Peyer's patch (tissue), 4 donors: ENCODE data around the gene CNR2. TPM values are rescaled to one million over a fixed set of nuclear protein-coding genes. Genes with fewer than 3 reads are reported as not detected.

Experiments
- DNase-seq, 3 donors: peaks; one replicate each; pipeline ENCODE4 v3.0.0-alpha.2; 2017 to 2019
- H3K27ac ChIP-seq, 4 donors: fragments of 200-600 bp; sonication (generic); one replicate each; pipeline ENCODE4 v1.5.1; 2016 to 2019
- H3K27me3 ChIP-seq, 2 donors: fragments of 200-600 bp; sonication (generic); one replicate each; pipeline ENCODE4 v1.5.1; 2019
- H3K36me3 ChIP-seq, 3 donors: fragments of 200-600 bp; sonication (generic); one replicate each; pipeline ENCODE4 v1.5.1; 2016 to 2019
- H3K4me1 ChIP-seq, 4 donors: fragments of 200-600 bp; sonication (generic); one replicate each; pipeline ENCODE4 v1.5.1; 2016 to 2019
- H3K4me3 ChIP-seq, 4 donors: fragments of 200-600 bp; sonication (generic); 1 replicate in 3 of 4; 2 replicates in 1 of 4; pipeline ENCODE4 v1.5.1; 2016 to 2019; ENCODE audit warnings: mild to moderate bottlenecking in 1 of 4
- H3K9me3 ChIP-seq, 4 donors: fragments of 200-600 bp; sonication (generic); one replicate each; pipeline ENCODE4 v1.5.1; 2016 to 2019; ENCODE audit warnings: mild to moderate bottlenecking in 1 of 4
- CTCF ChIP-seq, 6 experiments: fragments of 450-650 bp in 4 of 6; fragments of 200-600 bp in 2 of 6; sonication (generic) in 1 of 6; IDR thresholded peaks; one replicate each; pipeline ENCODE4 v1.5.1; 2017 to 2019; ENCODE audit warnings: antibody characterized with exemption in 6 of 6, mild to moderate bottlenecking in 3 of 6, moderate library complexity in 1 of 6
- POLR2A ChIP-seq, 2 donors: fragments of 450-650 bp; IDR thresholded peaks; one replicate each; pipeline ENCODE4 v1.5.1; 2017; ENCODE audit warnings: antibody characterized with exemption in 2 of 2, mild to moderate bottlenecking in 2 of 2, moderate library complexity in 2 of 2
- total RNA-seq, 4 donors: library from RNA; depleted of rRNA; stranded (reverse); fragments of >200 nt; gene quantifications; one replicate each; pipeline ENCODE4 v1.1.0, GENCODE V29; 2016

The CNR2 gene
- total RNA-seq, 4 donors from 2014 or later: 0.54 to 13.2 (median 0.66) TPM; not detected in 1

GRCh38 chr1:23957096-23957495, 43.9 kb upstream of the CNR2 start:
- TF ChIP-seq CTCF (IDR thresholded peaks at IDR 0.05) (no peak), POLR2A (IDR thresholded peaks at IDR 0.05) (no peak)

GRCh38 chr1:23953020-23953419, 39.9 kb upstream of the CNR2 start:
- TF ChIP-seq POLR2A (IDR thresholded peaks at IDR 0.05) (no peak), CTCF (IDR thresholded peaks at IDR 0.05) (no peak)
- H3K36me3 ChIP-seq: no peaks in the 10 kb centered on the region
- peaks cover 0 to 3% (median 0%) of the 10 kb centered on the region in 4 donors for H3K4me1 ChIP-seq
- H3K27ac ChIP-seq: no peak overlapping the region
- no peaks in the 10 kb centered on the region for H3K9me3 ChIP-seq
- no peak for DNase-seq
- no peaks in the 10 kb centered on the region for H3K27me3 ChIP-seq
- H3K4me3 ChIP-seq: no peak overlapping the region

More at GRCh38 chr1:23957096-23957495, 43.9 kb upstream of the CNR2 start:
- H3K9me3 ChIP-seq: no peaks in the 10 kb centered on the region
- no peaks in the 10 kb centered on the region for H3K27me3 ChIP-seq
- peak in 2 of 3 donors; percentile 57 to 62 for DNase-seq
- H3K27ac ChIP-seq: peak overlapping the region in 2 of 4 donors; percentile 14 to 40
- no peak overlapping the region for H3K4me3 ChIP-seq
- peaks cover 0 to 13% (median 7%) of the 10 kb centered on the region in 4 donors for H3K4me1 ChIP-seq
- no peaks in the 10 kb centered on the region for H3K36me3 ChIP-seq

GRCh38 chr1:23947366-23947765, 34.2 kb upstream of the CNR2 start:
- H3K27ac ChIP-seq: no peak overlapping the region
- H3K36me3 ChIP-seq: no peaks in the 10 kb centered on the region
- TF ChIP-seq CTCF (IDR thresholded peaks at IDR 0.05) (no peak), POLR2A (IDR thresholded peaks at IDR 0.05) (no peak)
- no peak overlapping the region for H3K4me3 ChIP-seq
- no peaks in the 10 kb centered on the region for H3K4me1 ChIP-seq
- no peak for DNase-seq
- H3K9me3 ChIP-seq: peaks cover 0 to 3% (median 0%) of the 10 kb centered on the region in 4 donors
- no peaks in the 10 kb centered on the region for H3K27me3 ChIP-seq

- no peaks in the 10 kb centered on the region for H3K27me3 ChIP-seq
- no peaks in the 10 kb centered on the region for H3K36me3 ChIP-seq
- no peak for DNase-seq
- no peak overlapping the region for H3K27ac ChIP-seq
- no peaks in the 10 kb centered on the region for H3K4me1 ChIP-seq
- H3K4me3 ChIP-seq: no peak overlapping the region
- no peak for TF ChIP-seq POLR2A (IDR thresholded peaks at IDR 0.05)
- H3K9me3 ChIP-seq: no peaks in the 10 kb centered on the region
These were observed 23.5 kb upstream of the CNR2 start for GRCh38 chr1:23936481-23937176.

GRCh38 chr1:23931491-23931880, 18.3 kb upstream of the CNR2 start:
- peak overlapping the region in 2 of 4 donors; percentile 58 to 62 for H3K27ac ChIP-seq
- TF ChIP-seq POLR2A (IDR thresholded peaks at IDR 0.05) (no peak), CTCF (IDR thresholded peaks at IDR 0.05) (no peak)

GRCh38 chr1:23930861-23931490, 17.8 kb upstream of the CNR2 start:
- Histone ChIP-seq H3K36me3 (no peaks in the 10 kb centered on the region), H3K9me3 (no peaks in the 10 kb centered on the region), H3K27ac (peak overlapping the region in 2 of 4 donors; percentile 59 to 62), H3K4me1 (no peaks in the 10 kb centered on the region), H3K27me3 (no peaks in the 10 kb centered on the region), H3K4me3 (no peak overlapping the region)
- no peak for TF ChIP-seq CTCF (IDR thresholded peaks at IDR 0.05)
- TF ChIP-seq POLR2A (IDR thresholded peaks at IDR 0.05): no peak
- DNase-seq: peak in 1 of 3 donors; percentile 39

More at GRCh38 chr1:23931491-23931880, 18.3 kb upstream of the CNR2 start:
- no peak overlapping the region for H3K4me3 ChIP-seq
- H3K27me3 ChIP-seq: no peaks in the 10 kb centered on the region
- DNase-seq: no peak
- H3K9me3 ChIP-seq: no peaks in the 10 kb centered on the region
- H3K4me1 ChIP-seq: no peaks in the 10 kb centered on the region
- no peaks in the 10 kb centered on the region for H3K36me3 ChIP-seq
